ENCODE results near the gene KLHL7.
"Not testable (repeated sequence)": the region's sequence is repeated elsewhere in the genome, so short reads cannot be mapped to it uniquely, and the experiment has no call there.

Gene KLHL7

GRCh38 chr7:23218196-23218595, 112.6 kb downstream of the KLHL7 start:
- DNase-seq (ENCODE audit: low read depth), result no peak

- no peak for DNase-seq (ENCODE audit: low read depth)
Observed at GRCh38 chr7:23220690-23221305, 115.2 kb downstream of the KLHL7 start.

- no peak for DNase-seq (ENCODE audit: low read depth)
Observed at GRCh38 chr7:23222439-23223030, 117.0 kb downstream of the KLHL7 start.

- DNase-seq (ENCODE audit: low read depth), result not testable (repeated sequence)
Observed at GRCh38 chr7:23224364-23224763, 118.8 kb downstream of the KLHL7 start.

- no peak for DNase-seq (ENCODE audit: low read depth)
Observed at GRCh38 chr7:23226844-23227450, 121.4 kb downstream of the KLHL7 start.
